NCI-H146 (cell line): ENCODE data around the gene TBX21.

Experiments used
- DNase-seq: peaks from one replicate; lab custom pipeline; 2025; lab: John Stamatoyannopoulos, UW

TBX21 gene

GRCh38 chr17:47774331-47774730 is 41.3 kb downstream of the TBX21 start:
- DNase-seq, result no peak

GRCh38 chr17:47774987-47775580 is 42.0 kb downstream of the TBX21 start:
- DNase-seq, result no peak

GRCh38 chr17:47776330-47777197 is 43.5 kb downstream of the TBX21 start:
- peak; percentile 48 for DNase-seq

- DNase-seq, result no peak
Measured at GRCh38 chr17:47778184-47778635, 45.2 kb downstream of the TBX21 start.

- peak; percentile 12 for DNase-seq
Measured at GRCh38 chr17:47781397-47781796, 48.4 kb downstream of the TBX21 start.

- no peak for DNase-seq
Measured at GRCh38 chr17:47785538-47786123, 52.6 kb downstream of the TBX21 start.

- DNase-seq, result peak; percentile 82
Measured at GRCh38 chr17:47789611-47790561, 56.9 kb downstream of the TBX21 start.

GRCh38 chr17:47791025-47791424 is 58.0 kb downstream of the TBX21 start:
- no peak for DNase-seq

GRCh38 chr17:47792457-47792856 is 59.4 kb downstream of the TBX21 start:
- no peak for DNase-seq

- no peak for DNase-seq
Measured at GRCh38 chr17:47792979-47793378, 59.9 kb downstream of the TBX21 start.
